Measurements from ENCODE around the gene MOG. TPM values are rescaled to one million over a fixed set of nuclear protein-coding genes. Genes with fewer than 3 reads are reported as not detected.

Gene MOG
- total RNA-seq, 1 experiment from 2014 or later, result not detected

DNA sequence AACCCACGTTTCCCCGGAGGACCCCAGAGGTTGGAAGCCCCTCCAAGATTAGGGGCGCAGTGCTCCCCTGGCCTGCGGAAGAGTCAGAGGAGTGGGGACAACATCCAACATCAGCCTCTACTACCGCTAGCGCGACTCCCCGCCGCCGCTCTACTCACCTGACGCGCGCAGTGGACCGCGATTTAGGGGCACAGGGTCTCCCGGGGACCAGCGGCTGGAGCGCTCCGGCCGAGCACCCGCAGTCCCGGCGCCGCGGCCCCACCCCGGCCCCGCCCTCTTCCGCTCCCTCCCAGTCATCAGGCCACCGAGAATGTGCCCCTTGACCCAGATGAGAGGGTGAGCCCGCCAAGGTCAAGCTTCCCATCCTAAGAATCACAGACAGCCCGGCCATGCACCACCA is 24.0 kb downstream of the MOG start, which contains the start of gene ZFP57:
ZFP57 (minus strand) TSS at position 249 of the 400 bp plus-strand sequence. CDS start 4,149 bp downstream, outside the sequence.
- Mint-ChIP-seq H3K27ac (ENCODE audit: low read depth, unreplicated experiment) (peak within 1 kb of the TSS; percentile 97), H3K4me1 (ENCODE audit: insufficient read depth, unreplicated experiment) (peaks cover 24% of the 10 kb centered on the region), H3K27me3 (ENCODE audit: insufficient read depth, unreplicated experiment) (no peaks in the 10 kb centered on the region), H3K36me3 (ENCODE audit: insufficient read depth, unreplicated experiment) (peaks cover 5% of the 10 kb centered on the region), H3K4me3 (ENCODE audit: unreplicated experiment) (no peak within 1 kb of the TSS), H3K9me3 (ENCODE audit: unreplicated experiment) (peaks cover 8% of the 10 kb centered on the region)
- TF ChIP-seq, protein P1, sequence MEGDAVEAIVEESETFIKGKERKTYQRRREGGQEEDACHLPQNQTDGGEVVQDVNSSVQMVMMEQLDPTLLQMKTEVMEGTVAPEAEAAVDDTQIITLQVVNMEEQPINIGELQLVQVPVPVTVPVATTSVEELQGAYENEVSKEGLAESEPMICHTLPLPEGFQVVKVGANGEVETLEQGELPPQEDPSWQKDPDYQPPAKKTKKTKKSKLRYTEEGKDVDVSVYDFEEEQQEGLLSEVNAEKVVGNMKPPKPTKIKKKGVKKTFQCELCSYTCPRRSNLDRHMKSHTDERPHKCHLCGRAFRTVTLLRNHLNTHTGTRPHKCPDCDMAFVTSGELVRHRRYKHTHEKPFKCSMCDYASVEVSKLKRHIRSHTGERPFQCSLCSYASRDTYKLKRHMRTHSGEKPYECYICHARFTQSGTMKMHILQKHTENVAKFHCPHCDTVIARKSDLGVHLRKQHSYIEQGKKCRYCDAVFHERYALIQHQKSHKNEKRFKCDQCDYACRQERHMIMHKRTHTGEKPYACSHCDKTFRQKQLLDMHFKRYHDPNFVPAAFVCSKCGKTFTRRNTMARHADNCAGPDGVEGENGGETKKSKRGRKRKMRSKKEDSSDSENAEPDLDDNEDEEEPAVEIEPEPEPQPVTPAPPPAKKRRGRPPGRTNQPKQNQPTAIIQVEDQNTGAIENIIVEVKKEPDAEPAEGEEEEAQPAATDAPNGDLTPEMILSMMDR (IDR thresholded peaks at IDR 0.05; ENCODE audit: unreplicated experiment), result no peak
- ChIA-PET POLR2A (no interaction called here), CTCF (interaction anchor here (4.9 kb wide), 1 partner anchor 27 kb away, joined by 29 read pairs; no protein-coding TSS in a partner anchor)
- DNase-seq (ENCODE audit: unreplicated experiment), result no peak
- no TSS peak for BruUV-seq (replicated peaks)
- intact Hi-C loops (cut with micrococcal nuclease), result no loop called here

DNA sequence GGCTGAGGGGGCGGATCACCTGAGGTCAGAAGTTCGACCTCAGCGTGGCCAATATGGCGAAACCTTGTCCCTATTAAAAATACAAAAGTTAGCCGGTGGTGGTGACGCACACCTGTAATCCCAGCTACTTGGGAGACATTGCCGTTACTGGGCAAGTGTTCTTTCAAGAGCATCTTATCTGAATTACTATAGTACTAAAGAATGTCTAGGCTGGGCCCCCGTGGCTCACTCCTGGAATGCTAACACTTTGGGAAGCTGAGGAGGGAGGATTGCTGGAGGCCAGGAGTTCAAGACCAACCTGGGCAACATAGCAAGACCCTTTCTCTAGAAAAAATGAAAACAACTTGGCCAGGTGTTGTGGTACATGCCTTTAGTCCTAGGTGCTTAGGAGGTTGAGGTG is 24.9 kb downstream of the MOG start:
- no TSS peak for BruUV-seq (replicated peaks)
- H3K4me3 Mint-ChIP-seq (ENCODE audit: unreplicated experiment), result no peak overlapping the region
- ChIA-PET POLR2A (no interaction called here), CTCF (interaction anchor here (1.1 to 4.9 kb wide), 3 partner anchors 14 to 32 kb away, joined by 5 to 29 read pairs (median 9); no protein-coding TSS in a partner anchor)
- peaks cover 8% of the 10 kb centered on the region for H3K9me3 Mint-ChIP-seq (ENCODE audit: unreplicated experiment)
- no peak for DNase-seq (ENCODE audit: unreplicated experiment)
- no peaks in the 10 kb centered on the region for H3K27me3 Mint-ChIP-seq (ENCODE audit: insufficient read depth, unreplicated experiment)
- intact Hi-C loops (cut with micrococcal nuclease), result no loop called here
- H3K27ac Mint-ChIP-seq (ENCODE audit: low read depth, unreplicated experiment), result no peak overlapping the region
- H3K36me3 Mint-ChIP-seq (ENCODE audit: insufficient read depth, unreplicated experiment), result peaks cover 5% of the 10 kb centered on the region
- TF ChIP-seq, protein P1 (IDR thresholded peaks at IDR 0.05; ENCODE audit: unreplicated experiment), result no peak
- H3K4me1 Mint-ChIP-seq (ENCODE audit: insufficient read depth, unreplicated experiment), result peaks cover 20% of the 10 kb centered on the region

DNA sequence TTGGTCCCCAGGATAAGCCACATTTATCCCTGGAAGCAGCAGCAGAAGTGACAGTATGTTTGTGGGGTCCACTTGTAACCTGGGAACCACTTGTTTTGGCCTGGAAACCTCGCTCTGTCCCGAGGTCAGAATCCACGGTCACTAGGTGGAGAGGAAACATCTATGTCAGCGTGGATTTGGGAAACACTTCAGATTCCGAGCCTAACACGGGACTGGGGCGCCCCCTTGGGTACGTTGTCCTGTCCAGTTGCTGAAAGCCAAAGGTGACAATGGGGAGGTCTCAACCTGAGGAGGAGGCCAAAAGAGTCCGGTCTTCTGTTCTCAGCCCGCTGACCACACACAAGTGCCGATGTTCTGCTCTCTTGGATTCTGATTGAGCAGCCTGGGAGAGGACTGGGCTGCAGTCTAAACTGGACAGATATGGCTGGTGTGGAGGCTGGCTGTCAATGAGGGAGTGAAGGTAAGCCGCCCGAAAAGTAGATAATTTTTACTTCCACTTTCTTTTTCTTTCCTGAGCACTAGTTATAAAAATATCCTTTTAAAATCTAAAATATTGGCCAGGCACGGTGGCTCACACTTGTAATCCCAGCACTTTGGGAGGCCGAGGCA is 28.9 kb downstream of the MOG start:
- intact Hi-C loops (cut with micrococcal nuclease), result loop anchor here (1.0 kb wide), 1 partner anchor 36 kb away; no protein-coding TSS in a partner anchor
- H3K4me3 Mint-ChIP-seq (ENCODE audit: unreplicated experiment), result no peak overlapping the region
- no peaks in the 10 kb centered on the region for H3K4me1 Mint-ChIP-seq (ENCODE audit: insufficient read depth, unreplicated experiment)
- no TSS peak for BruUV-seq (replicated peaks)
- no peaks in the 10 kb centered on the region for H3K27me3 Mint-ChIP-seq (ENCODE audit: insufficient read depth, unreplicated experiment)
- ChIA-PET POLR2A (interaction anchor here (1.6 kb wide), 1 partner anchor 36 kb away, joined by 8 read pairs; no protein-coding TSS in a partner anchor), CTCF (interaction anchor here (0.7 to 4.9 kb wide), 4 partner anchors 10 to 35 kb away, joined by 4 to 32 read pairs (median 25); no protein-coding TSS in a partner anchor)
- TF ChIP-seq, protein P1 (IDR thresholded peaks at IDR 0.05; ENCODE audit: unreplicated experiment), result peak; percentile 53
- peaks cover 8% of the 10 kb centered on the region for H3K9me3 Mint-ChIP-seq (ENCODE audit: unreplicated experiment)
- H3K36me3 Mint-ChIP-seq (ENCODE audit: insufficient read depth, unreplicated experiment), result no peaks in the 10 kb centered on the region
- DNase-seq (ENCODE audit: unreplicated experiment), result peak; percentile 64
- no peak overlapping the region for H3K27ac Mint-ChIP-seq (ENCODE audit: low read depth, unreplicated experiment)

DNA sequence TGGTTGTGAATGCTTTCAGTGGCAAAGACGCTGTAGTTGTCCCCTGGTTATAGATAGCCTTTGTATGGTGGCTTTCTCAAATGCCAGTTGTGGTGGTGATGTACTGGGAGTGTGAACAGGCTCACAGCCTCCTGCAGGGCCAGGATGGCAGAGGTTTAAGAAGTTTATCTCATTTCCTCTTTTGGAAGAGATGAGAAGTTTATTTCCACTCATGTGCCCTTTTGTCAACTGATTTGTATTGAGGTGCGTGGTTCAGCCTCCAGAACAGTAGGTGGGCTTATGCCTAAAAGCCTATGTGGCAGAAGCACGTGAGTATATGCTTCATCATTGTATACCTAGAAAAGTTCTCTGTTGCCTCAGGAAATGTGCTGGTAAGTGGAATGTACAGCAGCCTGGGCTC is 37.7 kb downstream of the MOG start:
- intact Hi-C loops (cut with micrococcal nuclease), result no loop called here
- ChIA-PET POLR2A (interaction anchor here (0.7 to 1.1 kb wide), 2 partner anchors 35 to 44 kb away, joined by 4 read pairs; no protein-coding TSS in a partner anchor), CTCF (interaction anchor here (0.8 to 5.8 kb wide), 4 partner anchors 10 to 140 kb away, joined by 3 to 369 read pairs (median 22); no protein-coding TSS in a partner anchor)
- no peaks in the 10 kb centered on the region for H3K36me3 Mint-ChIP-seq (ENCODE audit: insufficient read depth, unreplicated experiment)
- no peak overlapping the region for H3K27ac Mint-ChIP-seq (ENCODE audit: low read depth, unreplicated experiment)
- H3K4me1 Mint-ChIP-seq (ENCODE audit: insufficient read depth, unreplicated experiment), result no peaks in the 10 kb centered on the region
- no TSS peak for BruUV-seq (replicated peaks)
- no peaks in the 10 kb centered on the region for H3K27me3 Mint-ChIP-seq (ENCODE audit: insufficient read depth, unreplicated experiment)
- DNase-seq (ENCODE audit: unreplicated experiment), result no peak
- no peaks in the 10 kb centered on the region for H3K9me3 Mint-ChIP-seq (ENCODE audit: unreplicated experiment)
- no peak overlapping the region for H3K4me3 Mint-ChIP-seq (ENCODE audit: unreplicated experiment)
- TF ChIP-seq, protein P1 (IDR thresholded peaks at IDR 0.05; ENCODE audit: unreplicated experiment), result no peak

Measured in MCF 10A (cell line).